Stimulated activated CD4-positive, alpha-beta T cell treated with anti-CD3 and anti-CD28 coated beads, Interleukin-2, amount 100 ng/mL, for 48 hours (primary cell): ENCODE results near the gene TECPR2.

Experiments
- DNase-seq, 2 donors: peaks; one replicate each; pipeline ENCODE4 v3.0.0-alpha.2; 2020

Gene TECPR2

DNA sequence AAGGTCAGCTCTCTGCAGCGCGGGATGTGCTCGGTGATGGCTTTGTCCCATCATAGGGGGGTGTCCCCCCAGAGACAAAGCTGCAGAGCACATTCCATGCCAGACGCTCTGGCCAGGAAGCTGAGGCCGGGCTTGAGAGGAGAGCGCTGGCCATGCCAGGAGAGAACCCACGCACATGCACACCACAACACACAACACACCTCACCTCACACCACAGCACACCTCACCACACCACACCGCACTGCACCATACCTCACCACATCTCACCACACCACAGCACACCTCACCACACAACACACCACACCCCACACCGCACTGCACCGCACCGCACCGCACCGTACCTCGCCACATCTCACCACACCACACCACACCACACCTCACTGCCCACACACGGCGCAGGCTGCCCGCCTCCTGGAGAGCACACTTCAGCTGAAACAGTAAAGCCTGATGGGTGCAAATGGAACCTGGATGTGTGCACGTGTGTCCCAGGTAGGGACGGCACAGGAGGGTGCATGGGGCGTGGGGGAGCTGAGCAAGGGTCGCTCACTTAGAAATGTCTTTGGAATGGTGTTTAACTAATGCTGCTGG, 136.0 kb downstream of the TECPR2 start:
- no peak for DNase-seq

DNA sequence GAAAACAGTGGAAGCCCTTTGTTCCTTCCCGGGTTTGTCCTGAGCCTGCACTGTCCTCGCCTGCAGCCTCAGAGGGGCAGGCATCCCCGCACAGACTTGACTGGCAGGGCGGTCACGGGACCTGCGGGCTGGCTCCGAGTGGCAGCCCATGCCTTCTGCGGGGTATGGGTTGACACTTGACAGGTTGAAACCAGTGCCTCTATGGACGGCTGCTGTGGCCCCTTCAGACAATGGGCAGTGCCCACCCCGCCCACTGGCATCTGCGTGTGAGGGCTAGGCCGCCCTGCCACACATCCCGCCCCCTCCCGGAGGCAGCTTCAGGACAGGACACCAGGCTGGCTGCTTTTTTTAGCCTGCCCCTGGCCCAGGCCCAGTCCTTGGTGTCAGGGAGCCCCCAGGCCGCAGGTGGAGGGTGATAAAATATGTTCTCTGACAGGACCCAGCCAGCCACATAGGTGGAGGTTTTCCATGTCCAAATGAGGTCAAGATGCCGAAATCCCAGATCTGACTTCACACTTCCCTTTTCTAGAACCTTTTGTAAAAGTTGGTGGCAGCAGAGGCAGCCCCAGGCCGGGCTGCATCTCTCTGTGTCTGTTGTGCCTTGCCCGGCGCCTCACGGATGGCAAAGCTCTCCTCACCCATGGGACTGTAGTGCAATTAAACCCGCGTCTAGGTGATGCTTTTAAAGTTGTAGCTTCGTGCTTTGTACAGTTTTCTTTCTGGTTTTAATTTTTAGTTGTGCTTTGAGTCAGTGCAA, 136.8 kb downstream of the TECPR2 start:
- DNase-seq, result no peak

GRCh38 chr14:102500158-102500662, 137.5 kb downstream of the TECPR2 start:
- DNase-seq, result no peak

DNA sequence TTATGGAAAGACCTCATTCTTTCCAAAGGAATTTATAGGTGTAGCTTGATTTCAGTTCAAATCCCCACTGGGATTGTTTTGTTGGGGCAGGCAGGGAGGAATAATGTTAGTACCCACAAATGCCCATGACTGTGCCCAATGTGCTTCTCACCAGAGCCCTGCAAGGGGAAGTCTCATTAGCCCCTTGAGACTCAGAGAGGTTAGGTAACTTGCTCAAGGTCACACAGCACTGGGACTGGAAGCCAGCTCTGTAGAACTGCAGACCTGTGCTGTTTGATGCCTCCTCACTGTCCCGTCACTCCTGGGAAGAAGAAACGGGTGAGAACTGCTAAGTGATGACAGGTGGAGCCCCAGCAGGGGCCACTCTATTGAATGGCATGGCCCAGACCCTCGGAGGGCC, 138.0 kb downstream of the TECPR2 start:
- DNase-seq, result no peak

- no peak for DNase-seq
Observed at GRCh38 chr14:102501751-102502315, 139.1 kb downstream of the TECPR2 start.

- DNase-seq, result no peak
Observed at GRCh38 chr14:102502571-102502970, 139.8 kb downstream of the TECPR2 start.

DNA sequence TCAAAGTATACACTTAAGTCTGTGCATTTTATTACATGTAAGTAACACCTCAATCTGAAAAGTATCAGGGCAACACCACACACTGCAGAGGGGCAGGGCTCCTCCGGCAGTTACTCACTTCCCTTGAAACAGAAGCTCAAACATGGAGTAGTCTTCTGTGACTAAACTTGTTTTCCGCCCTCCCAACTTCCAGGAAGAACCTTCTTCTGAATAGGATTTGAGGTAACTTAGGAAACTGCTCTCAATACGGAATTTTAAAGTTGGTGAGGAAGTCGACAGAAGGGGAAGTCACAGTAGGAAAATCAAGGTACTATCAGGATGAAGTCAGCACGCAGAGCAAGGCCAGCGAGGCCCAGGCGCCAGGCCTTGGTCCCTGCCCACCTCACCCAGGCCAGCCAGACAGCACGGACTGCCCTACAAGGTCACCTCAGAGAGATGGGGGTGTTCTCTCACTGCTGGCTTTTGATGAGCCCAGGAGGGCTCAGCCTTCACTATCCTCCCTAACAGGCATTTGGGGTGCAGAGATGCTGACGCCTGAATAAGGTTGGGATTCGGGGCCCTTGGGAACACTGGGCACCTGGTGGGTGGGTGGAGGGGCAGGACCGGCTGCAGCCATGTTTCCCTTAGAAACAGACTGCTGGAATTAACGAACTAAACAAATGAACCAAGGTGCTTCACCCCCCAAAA, 141.0 kb downstream of the TECPR2 start:
- no peak for DNase-seq

DNA sequence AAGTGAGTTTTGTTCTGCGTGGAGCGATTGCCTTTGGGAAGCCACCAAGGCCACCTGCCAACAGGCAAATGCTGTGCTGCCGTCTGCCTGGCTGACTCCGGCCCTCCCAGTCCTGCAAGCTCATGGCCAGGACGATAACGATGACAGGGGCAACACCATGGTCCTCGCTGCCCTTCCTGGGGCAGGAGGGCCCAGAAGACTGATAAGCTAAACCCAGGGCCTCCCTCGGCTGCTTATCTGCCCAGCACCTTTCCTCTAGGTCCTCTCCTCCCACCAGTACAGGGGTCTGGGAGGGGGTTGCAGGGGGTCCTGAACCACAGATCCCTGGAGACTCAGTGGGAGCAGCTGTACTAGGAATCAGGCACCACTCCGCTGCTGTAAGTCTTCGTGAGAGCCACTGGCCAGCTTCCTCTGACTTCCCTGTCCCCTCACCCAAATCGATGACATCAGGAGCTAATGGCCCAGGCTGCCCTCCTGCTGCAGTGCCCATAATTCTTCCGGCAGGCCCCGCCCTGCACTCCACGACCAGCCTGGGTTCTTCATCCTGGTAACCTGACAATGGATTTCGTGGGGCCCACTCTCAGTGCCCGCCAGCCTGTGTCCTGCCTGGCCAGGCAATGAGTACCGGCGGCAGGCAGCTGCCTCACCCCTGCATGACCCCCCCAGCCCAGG, 141.7 kb downstream of the TECPR2 start:
- DNase-seq, result no peak

DNA sequence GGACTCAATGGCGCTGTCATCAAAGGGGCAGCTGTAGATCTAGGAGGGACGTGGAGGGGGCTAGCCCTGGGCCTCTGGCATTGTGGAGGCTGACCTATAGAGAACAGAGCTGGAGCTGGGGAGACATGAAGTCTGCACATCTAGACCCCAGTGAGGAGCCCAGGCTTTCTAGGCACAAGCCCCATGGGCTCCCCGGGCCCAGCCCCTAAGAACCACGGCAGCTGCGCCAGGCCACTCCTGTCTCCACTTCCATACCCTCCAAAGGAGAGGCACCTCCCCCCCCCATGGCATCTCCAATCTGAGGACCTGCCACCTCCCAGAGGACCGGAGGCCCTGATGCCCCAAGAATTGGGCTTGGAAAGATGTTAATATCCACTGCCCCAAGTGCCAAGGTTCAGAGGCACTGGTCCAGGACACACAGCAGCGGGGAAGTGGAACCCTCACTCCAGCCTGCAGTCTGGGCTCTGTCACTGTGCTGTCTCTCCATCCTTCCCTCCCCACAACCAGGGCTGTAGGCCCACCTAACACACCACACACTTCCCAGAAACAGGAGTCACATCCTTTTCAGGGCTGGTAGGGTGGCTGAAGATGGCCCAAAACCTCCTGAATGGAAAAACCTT, 142.4 kb downstream of the TECPR2 start:
- no peak for DNase-seq

- no peak for DNase-seq
Observed at GRCh38 chr14:102505775-102506625, 143.3 kb downstream of the TECPR2 start.

GRCh38 chr14:102506626-102506925, 143.8 kb downstream of the TECPR2 start:
- DNase-seq, result no peak

DNA sequence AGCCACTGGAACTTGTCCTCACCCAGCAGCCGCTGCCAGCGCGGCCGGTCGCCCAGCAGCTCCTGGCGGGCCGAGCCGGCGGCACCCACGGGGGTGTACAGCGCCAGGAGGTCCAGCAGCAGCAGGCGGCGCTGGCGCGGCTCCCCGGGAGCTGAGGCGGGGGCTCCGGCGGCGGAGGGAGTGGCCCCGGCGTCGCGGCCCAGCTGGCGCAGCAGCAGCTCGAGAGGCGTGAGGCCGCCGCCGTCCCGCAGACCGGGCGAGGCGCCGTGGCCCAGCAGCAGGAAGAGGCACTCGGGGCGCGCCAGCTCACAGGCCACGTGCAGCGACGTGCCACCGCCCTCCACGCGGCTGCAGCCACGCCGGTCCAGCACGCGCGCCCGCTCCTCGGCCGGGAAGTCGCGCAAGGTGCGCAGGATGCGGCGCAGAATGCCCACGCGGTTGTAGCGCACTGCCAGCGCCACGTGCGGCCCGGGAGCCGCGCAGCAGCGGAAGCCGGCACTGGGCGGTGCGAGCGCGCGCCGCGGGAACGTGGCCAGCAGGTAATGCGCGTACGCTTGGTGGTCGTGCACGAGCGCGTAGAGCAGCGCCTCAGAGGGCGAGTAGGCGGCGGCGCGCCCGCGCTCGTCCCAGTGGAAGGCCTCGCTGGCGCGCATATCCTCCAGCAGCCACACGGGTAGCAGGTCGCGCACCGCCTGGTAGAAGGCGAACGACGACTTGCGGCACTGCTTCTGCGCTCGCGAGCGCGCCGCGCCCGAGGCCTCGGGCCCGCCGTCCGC, 144.5 kb downstream of the TECPR2 start:
- DNase-seq, result no peak

- DNase-seq, result no peak
Observed at GRCh38 chr14:102507857-102508312, 145.1 kb downstream of the TECPR2 start.

- no peak for DNase-seq
Observed at GRCh38 chr14:102508410-102508773, 145.7 kb downstream of the TECPR2 start.

DNA sequence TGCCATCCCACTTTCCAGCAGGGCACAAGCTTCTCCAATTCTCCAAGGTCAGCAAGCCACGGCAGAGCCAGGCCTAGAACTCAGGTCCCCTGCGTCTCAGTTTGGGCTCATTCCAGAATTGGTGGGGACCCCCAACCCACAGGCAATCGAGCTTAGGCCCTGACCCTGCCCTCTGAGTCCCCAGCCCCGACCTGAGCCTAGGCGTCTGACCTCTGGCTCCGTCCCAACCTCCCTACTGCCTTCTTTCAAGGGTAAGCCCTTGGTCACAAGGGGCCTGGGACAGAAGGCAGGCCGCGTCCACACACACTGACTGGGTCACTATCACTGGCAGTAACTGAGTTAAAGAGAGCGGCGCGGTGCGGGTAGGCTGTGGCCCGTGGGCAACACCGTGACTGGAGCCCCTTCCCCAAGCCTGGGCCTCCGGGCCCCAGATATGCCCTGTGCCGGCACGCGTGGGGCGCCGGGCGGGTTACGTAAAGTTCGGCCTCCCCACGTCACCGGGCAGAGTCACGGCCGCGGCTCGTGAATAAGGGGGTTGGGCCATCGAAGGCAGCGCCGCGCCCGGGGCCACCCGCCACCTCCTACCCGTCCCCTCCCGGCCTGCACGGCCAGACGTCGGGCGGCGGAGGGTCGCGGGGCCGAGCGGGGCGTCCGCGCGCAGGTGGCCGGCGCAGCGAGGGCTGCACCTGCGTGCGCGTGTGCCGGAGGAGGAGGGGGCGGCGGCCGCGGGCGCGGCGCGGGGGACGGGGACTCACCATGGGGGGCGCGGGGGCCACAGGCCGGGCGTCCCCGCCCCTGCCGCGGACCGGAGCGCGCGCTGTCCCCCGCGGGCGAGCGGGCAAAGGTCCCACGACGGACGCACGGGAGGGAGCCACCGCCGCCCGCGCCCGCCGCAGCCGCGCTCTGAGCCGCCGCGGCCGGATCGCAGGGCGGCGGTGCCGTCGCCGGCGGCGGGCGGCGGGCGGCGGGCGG, 146.3 kb downstream of the TECPR2 start:
- no peak for DNase-seq

DNA sequence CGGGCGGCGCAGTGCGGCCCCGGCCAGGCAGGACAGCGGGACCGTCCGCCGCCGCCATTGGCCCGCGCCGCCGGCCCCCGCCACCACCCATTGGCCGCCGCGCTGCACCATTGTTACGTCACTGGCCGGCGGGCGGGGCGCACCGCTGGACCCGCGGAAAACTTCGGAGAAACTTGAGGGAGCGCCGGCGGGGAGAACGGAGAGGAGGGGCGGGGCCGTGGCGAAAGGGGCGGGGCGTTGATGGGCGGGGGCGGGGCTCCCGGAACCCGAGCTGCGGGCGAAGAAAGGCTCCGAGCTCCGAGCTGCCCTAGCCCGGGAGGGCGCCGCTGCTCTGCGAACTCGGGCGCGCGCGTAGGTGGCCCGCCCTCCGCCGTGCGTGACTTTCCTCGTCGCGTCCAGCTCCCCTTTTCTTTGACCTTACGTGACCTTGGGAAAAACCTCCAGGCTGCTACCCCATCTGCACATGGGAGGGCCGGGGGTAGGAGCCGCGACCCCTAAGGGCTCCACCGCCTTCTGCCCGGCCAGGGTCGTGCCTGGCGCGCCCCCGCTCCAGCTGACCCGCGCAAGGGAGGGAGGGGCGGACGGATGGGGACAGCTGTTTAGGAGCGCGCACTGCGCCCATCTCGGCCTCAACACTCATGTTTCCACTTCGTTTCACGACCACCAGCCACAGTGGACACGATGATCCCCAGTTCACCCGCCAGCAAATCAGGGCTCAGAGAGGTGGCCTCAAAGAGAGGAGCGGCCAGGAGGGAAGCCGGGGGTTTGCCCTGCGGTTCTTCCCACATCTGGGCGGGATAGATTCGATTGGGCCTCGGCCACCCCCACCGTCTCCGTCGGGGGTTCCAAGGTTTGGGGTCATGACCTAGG, 147.2 kb downstream of the TECPR2 start, which contains the start of gene ANKRD9:
Gene ANKRD9 (minus strand): TSS at position 31 of the 870 bp plus-strand sequence. CDS start 1,887 bp downstream, outside the sequence.
- DNase-seq, result peak; percentile 93

DNA sequence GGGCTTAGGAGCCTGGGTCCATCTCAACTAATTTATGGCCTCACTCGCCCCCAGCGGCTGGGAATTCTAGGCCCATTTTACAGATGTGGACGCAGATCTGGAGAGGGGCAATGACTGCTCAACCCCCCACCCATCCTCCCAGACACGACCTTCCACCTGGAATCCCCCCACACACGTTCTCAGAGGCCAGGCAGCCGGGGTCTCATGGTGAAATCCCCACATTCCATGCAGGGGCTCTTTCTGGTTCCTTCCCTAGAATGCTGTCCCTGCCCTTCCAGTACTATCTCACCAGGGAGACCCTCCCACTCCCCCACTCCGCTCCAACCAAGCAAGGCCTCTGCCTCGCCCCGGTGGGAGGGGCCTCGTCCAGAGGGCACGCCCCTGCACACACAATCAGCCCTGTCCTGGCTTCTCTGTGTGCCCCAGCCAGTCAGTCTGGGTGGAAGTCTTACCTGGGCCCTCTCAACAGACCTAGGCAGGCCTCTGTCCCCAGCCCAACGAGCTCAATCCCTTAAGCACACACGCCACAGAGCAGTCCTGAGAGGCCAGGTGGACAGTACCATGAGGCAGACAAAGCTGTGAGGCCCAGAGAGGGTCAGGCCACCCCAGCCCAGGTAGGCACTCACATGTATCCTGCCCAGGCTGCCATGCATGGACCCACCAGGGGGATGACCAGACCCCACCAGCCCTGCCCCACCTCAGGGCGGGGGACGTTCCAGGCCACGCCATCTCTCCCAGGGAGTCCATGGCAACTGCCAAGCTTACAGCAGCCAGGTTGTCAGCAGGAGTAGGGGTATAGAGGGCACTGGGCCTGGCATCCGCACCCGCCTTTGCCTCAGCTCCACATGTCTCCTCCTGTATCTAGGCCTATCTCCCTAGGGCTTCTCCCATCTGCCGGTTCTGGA, 148.1 kb downstream of the TECPR2 start:
- DNase-seq, result no peak
